PC-3 (cell line): ENCODE results near the gene TMEM106C. TPM values are rescaled to one million over a fixed set of nuclear protein-coding genes. Genes with fewer than 3 reads are reported as not detected.

Experiments used
- ATAC-seq: fragments of 200-7000 bp; cut with Tn5 transposase; 2 replicates; pipeline ENCODE4 v1.9.1; 2020; ENCODE audit warnings: mild to moderate bottlenecking, moderate library complexity
- BruUV-seq: library from RNA; stranded (reverse); fragments of 400-500 nt; replicated peaks from 2 replicates; lab custom pipeline; 2021; lab: Mats Ljungman, UMichigan
- CTCF ChIA-PET: fragments of 300-600 bp; sonication (Branson Sonifier 250); formaldehyde crosslinking; loops from one replicate; lab custom pipeline; 2022; ENCODE audit warnings: antibody characterized with exemption; lab: Charles Lee
- POLR2A ChIA-PET: fragments of 300-600 bp; sonication (Branson Sonifier 250); formaldehyde crosslinking; loops from one replicate; lab custom pipeline; 2022; ENCODE audit warnings: antibody characterized with exemption; ENCODE audit not compliant: unreplicated experiment; lab: Charles Lee
- DNase-seq: peaks from one replicate; pipeline ENCODE4 v3.0.0-alpha.2; 2015
- H2AFZ ChIP-seq: fragments of 300-600 bp; sonication (generic); 2 replicates; pipeline ENCODE4 v1.6.0; 2016; ENCODE audit warnings: antibody characterized with exemption, low read length
- H3F3A ChIP-seq: fragments of 300-600 bp; sonication (generic); one replicate; pipeline ENCODE4 v1.6.0; 2017; ENCODE audit warnings: antibody characterized with exemption, low read length, control low read depth, mild to moderate bottlenecking; ENCODE audit not compliant: unreplicated experiment
- H3K27ac ChIP-seq: fragments of 300-600 bp; sonication (generic); 2 replicates; pipeline ENCODE4 v1.5.1; 2016; ENCODE audit warnings: mild to moderate bottlenecking, low read length
- H3K27me3 ChIP-seq: fragments of 300-600 bp; sonication (generic); 2 replicates; pipeline ENCODE4 v1.6.1; 2016; ENCODE audit warnings: low read length, mixed read lengths
- H3K36me3 ChIP-seq: fragments of 300-600 bp; sonication (generic); 2 replicates; pipeline ENCODE4 v1.6.1; 2016; ENCODE audit warnings: low read depth, mixed run types, low read length, mixed read lengths
- H3K4me1 ChIP-seq: fragments of 300-600 bp; sonication (generic); 2 replicates; pipeline ENCODE4 v1.5.1; 2016; ENCODE audit warnings: low read length; ENCODE audit not compliant: insufficient read depth
- H3K4me2 ChIP-seq: fragments of 300-600 bp; sonication (generic); 2 replicates; pipeline ENCODE4 v1.6.0; 2016; ENCODE audit warnings: low read length
- H3K4me3 ChIP-seq: fragments of 300-600 bp; sonication (generic); 2 replicates; pipeline ENCODE4 v1.5.1; 2016; ENCODE audit warnings: mild to moderate bottlenecking, low read length, mixed read lengths
- H3K79me2 ChIP-seq: fragments of 300-600 bp; sonication (generic); 2 replicates; pipeline ENCODE4 v1.6.1; 2017; ENCODE audit warnings: low read length, mixed read lengths
- H3K9ac ChIP-seq: fragments of 300-600 bp; sonication (generic); 2 replicates; pipeline ENCODE4 v1.6.0; 2016; ENCODE audit warnings: mild to moderate bottlenecking, low read length
- H3K9me2 ChIP-seq: fragments of 300-600 bp; sonication (generic); replicated peaks from 2 replicates; pipeline ENCODE4 v1.6.1; 2016; ENCODE audit warnings: mixed run types, low read length, mixed read lengths
- H3K9me3 ChIP-seq: fragments of 300-600 bp; sonication (generic); 2 replicates; pipeline ENCODE4 v1.6.1; 2016; ENCODE audit warnings: low read length, mixed read lengths
- H4K20me1 ChIP-seq: fragments of 300-600 bp; sonication (generic); 2 replicates; pipeline ENCODE4 v1.6.1; 2016; ENCODE audit warnings: low read length, mixed read lengths
- EZH2 ChIP-seq: fragments of 300-600 bp; sonication (generic); IDR thresholded peaks from one replicate; pipeline ENCODE4 v1.6.1; 2017; ENCODE audit warnings: antibody characterized with exemption, mild to moderate bottlenecking, low read length; ENCODE audit not compliant: unreplicated experiment
- EZH2phosphoT487 ChIP-seq: fragments of 300-600 bp; sonication (generic); IDR thresholded peaks from 2 replicates; pipeline ENCODE4 v1.6.1; 2018; ENCODE audit warnings: mild to moderate bottlenecking, antibody characterized with exemption, low read length, borderline replicate concordance
- intact Hi-C: fragments of 100-400 bp; cut with micrococcal nuclease; formaldehyde crosslinking; loops from 2 replicates; pipeline ENCODE4 v1.9.0; 2023
- total RNA-seq: library from RNA; depleted of rRNA; stranded (reverse); fragments of >200 nt; gene quantifications from 2 replicates; pipeline ENCODE4 v1.2.3, GENCODE V29; 2014
- TF ChIP-seq, protein P1 (sequence below): fragments of 300-600 bp; sonication (generic); conservative IDR thresholded peaks from 2 replicates; pipeline ENCODE4 v1.5.1; 2017; ENCODE audit warnings: antibody characterized with exemption, low read depth, mild to moderate bottlenecking, low read length

The TMEM106C gene
- total RNA-seq, 1 experiment from 2014 or later: 166 TPM

DNA sequence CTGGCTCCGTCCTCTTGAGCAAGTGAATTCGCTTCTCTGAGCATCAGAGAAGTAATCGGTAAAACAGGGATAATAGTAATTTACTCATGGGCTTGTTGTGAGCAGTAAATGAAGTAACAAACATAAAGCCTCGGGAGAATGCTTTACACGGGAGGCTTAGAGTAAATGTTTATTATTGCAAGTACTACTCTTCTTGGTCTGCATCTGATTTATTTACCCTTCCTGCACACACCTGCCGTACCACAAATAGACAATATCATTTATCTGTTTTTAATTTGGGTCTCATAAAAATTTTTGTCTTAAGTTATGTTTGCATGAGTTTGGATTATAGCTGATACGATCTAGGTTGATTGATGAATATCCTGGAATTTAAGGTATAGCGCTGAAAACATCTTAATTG lies 48.7 kb downstream of the TMEM106C start:
- POLR2A ChIA-PET: no interaction called here
- Histone ChIP-seq H3K9ac (no peak overlapping the region), H2AFZ (no peak overlapping the region), H3K9me3 (no peaks in the 10 kb centered on the region), H3K27me3 (no peaks in the 10 kb centered on the region), H3K4me1 (no peaks in the 10 kb centered on the region), H3K36me3 (no peaks in the 10 kb centered on the region), H3K9me2 (no peaks in the 10 kb centered on the region), H4K20me1 (no peaks in the 10 kb centered on the region), H3K4me2 (no peak overlapping the region), H3K79me2 (no peaks in the 10 kb centered on the region), H3K27ac (no peak overlapping the region), H3K4me3 (no peak overlapping the region), H3F3A (no peaks in the 10 kb centered on the region)
- BruUV-seq: no TSS peak
- intact Hi-C loops: no loop called here
- ATAC-seq: no peak
- TF ChIP-seq, protein P1, sequence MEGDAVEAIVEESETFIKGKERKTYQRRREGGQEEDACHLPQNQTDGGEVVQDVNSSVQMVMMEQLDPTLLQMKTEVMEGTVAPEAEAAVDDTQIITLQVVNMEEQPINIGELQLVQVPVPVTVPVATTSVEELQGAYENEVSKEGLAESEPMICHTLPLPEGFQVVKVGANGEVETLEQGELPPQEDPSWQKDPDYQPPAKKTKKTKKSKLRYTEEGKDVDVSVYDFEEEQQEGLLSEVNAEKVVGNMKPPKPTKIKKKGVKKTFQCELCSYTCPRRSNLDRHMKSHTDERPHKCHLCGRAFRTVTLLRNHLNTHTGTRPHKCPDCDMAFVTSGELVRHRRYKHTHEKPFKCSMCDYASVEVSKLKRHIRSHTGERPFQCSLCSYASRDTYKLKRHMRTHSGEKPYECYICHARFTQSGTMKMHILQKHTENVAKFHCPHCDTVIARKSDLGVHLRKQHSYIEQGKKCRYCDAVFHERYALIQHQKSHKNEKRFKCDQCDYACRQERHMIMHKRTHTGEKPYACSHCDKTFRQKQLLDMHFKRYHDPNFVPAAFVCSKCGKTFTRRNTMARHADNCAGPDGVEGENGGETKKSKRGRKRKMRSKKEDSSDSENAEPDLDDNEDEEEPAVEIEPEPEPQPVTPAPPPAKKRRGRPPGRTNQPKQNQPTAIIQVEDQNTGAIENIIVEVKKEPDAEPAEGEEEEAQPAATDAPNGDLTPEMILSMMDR: no peak
- no peak for TF ChIP-seq EZH2
- no peak for TF ChIP-seq EZH2phosphoT487
- no peak for DNase-seq
- CTCF ChIA-PET: no interaction called here

- CTCF ChIA-PET: no interaction called here
- POLR2A ChIA-PET: no interaction called here
- Histone ChIP-seq H3K79me2 (no peaks in the 10 kb centered on the region), H3K9me3 (no peaks in the 10 kb centered on the region), H3K27me3 (no peaks in the 10 kb centered on the region), H4K20me1 (no peaks in the 10 kb centered on the region), H3K27ac (no peak overlapping the region), H3K9me2 (no peaks in the 10 kb centered on the region), H3K4me3 (no peak overlapping the region), H3K36me3 (no peaks in the 10 kb centered on the region), H2AFZ (no peak overlapping the region), H3K9ac (no peak overlapping the region), H3F3A (no peaks in the 10 kb centered on the region), H3K4me1 (no peaks in the 10 kb centered on the region), H3K4me2 (no peak overlapping the region)
- no peak for ATAC-seq
- no peak for TF ChIP-seq EZH2
- no peak for TF ChIP-seq EZH2phosphoT487
- TF ChIP-seq, protein P1: no peak
- intact Hi-C loops: no loop called here
- no TSS peak for BruUV-seq
- no peak for DNase-seq
These were observed 49.9 kb downstream of the TMEM106C start for GRCh38 chr12:48013287-48013686.

DNA sequence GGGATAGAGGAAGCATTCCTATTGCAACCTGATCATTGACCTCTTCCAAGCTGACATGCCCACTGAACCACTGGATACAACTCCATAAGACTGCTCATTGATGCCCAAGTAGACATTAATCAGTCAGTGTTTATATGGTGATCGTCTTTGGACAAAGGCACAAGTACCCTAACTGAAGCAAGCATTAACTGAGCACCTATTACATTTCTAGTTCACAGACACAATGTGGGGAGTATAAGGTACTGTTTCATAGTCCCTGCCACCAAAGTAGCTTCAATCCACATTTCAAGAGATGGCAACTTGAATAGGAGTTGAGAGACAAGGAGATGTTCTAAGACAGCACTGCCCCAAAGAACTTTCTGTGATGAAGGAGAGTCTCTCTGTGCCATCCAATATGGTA lies 51.7 kb downstream of the TMEM106C start:
- Histone ChIP-seq H3K27ac (no peak overlapping the region), H3K4me1 (no peaks in the 10 kb centered on the region), H3K79me2 (no peaks in the 10 kb centered on the region), H3K9me3 (no peaks in the 10 kb centered on the region), H3K27me3 (no peaks in the 10 kb centered on the region), H3F3A (no peaks in the 10 kb centered on the region), H3K9ac (no peak overlapping the region), H3K36me3 (no peaks in the 10 kb centered on the region), H4K20me1 (no peaks in the 10 kb centered on the region), H3K4me2 (no peak overlapping the region), H3K9me2 (no peaks in the 10 kb centered on the region), H3K4me3 (no peak overlapping the region), H2AFZ (no peak overlapping the region)
- ChIA-PET POLR2A (no interaction called here), CTCF (no interaction called here)
- TF ChIP-seq EZH2 (no peak), EZH2phosphoT487 (no peak)
- TF ChIP-seq, protein P1: no peak
- ATAC-seq (no peak), DNase-seq (no peak)
- intact Hi-C loops: no loop called here
- BruUV-seq: no TSS peak
